ENCODE results near the gene POLR2F.

- TF ChIP-seq CTCF (conservative IDR thresholded peaks at IDR 0.05 in 1 of 2, IDR thresholded peaks at IDR 0.05 in 1 of 2; ENCODE audit: extremely low read depth in 1 of 2, insufficient read depth in 1 of 2, low read depth in 1 of 2, low read length in 2 of 2) (no peak), EZH2 (IDR thresholded peaks at IDR 0.05; ENCODE audit: borderline replicate concordance, low read length) (no peak)
These were observed 25.9 kb upstream of the POLR2F start for GRCh38 chr22:37927637-37927936.
